Measurements from ENCODE around the gene SRM.

- TF ChIP-seq CTCF (IDR thresholded peaks at IDR 0.05) (no peak), POLR2A (IDR thresholded peaks at IDR 0.05) (no peak)
Measured at GRCh38 chr1:11105586-11105985, 45.8 kb upstream of the SRM start.
